ENCODE data around the gene JARID2. TPM values are rescaled to one million over a fixed set of nuclear protein-coding genes. Genes with fewer than 3 reads are reported as not detected.

Gene JARID2
- polyA plus RNA-seq, 1 donor from 2014 or later = 25.5 TPM

- Histone ChIP-seq H3K9ac (ENCODE audit: low read length) (no peak overlapping the region), H3K79me2 (replicated peaks; ENCODE audit: insufficient read depth, low read length) (no peaks in the 10 kb centered on the region), H3K4me3 (ENCODE audit: low read length) (no peak overlapping the region), H3F3A (ENCODE audit: insufficient read depth, low read length, poor library complexity, severe bottlenecking) (no peaks in the 10 kb centered on the region), H3K9me2 (ENCODE audit: insufficient read depth, low read length) (no peaks in the 10 kb centered on the region), H3K9me3 (ENCODE audit: low read length) (no peaks in the 10 kb centered on the region), H3K36me3 (ENCODE audit: insufficient read depth, low read length) (no peaks in the 10 kb centered on the region), H3K27ac (ENCODE audit: low read length) (no peak overlapping the region), H4K20me1 (ENCODE audit: insufficient read depth) (no peaks in the 10 kb centered on the region), H3K27me3 (ENCODE audit: insufficient read depth, low read depth, low read length) (no peaks in the 10 kb centered on the region), H2AFZ (ENCODE audit: low read depth, low read length) (no peak overlapping the region), H3K4me2 (ENCODE audit: low read length) (no peak overlapping the region)
- TF ChIP-seq CTCF (IDR thresholded peaks at IDR 0.05; ENCODE audit: poor library complexity, severe bottlenecking) (no peak), POLR2AphosphoS5 (IDR thresholded peaks at IDR 0.05) (no peak), TAF1 (IDR thresholded peaks at IDR 0.05; ENCODE audit: low read depth) (no peak), MXI1 (conservative IDR thresholded peaks at IDR 0.05; ENCODE audit: poor library complexity, severe bottlenecking) (no peak), EP300 (conservative IDR thresholded peaks at IDR 0.05; ENCODE audit: poor library complexity, severe bottlenecking) (no peak), EZH2 (IDR thresholded peaks at IDR 0.05; ENCODE audit: borderline replicate concordance, insufficient read depth, low read length, poor library complexity, severe bottlenecking) (no peak), RAD21 (conservative IDR thresholded peaks at IDR 0.05) (no peak), SMC3 (conservative IDR thresholded peaks at IDR 0.05; ENCODE audit: poor library complexity) (no peak)
- TF ChIP-seq, protein P1, sequence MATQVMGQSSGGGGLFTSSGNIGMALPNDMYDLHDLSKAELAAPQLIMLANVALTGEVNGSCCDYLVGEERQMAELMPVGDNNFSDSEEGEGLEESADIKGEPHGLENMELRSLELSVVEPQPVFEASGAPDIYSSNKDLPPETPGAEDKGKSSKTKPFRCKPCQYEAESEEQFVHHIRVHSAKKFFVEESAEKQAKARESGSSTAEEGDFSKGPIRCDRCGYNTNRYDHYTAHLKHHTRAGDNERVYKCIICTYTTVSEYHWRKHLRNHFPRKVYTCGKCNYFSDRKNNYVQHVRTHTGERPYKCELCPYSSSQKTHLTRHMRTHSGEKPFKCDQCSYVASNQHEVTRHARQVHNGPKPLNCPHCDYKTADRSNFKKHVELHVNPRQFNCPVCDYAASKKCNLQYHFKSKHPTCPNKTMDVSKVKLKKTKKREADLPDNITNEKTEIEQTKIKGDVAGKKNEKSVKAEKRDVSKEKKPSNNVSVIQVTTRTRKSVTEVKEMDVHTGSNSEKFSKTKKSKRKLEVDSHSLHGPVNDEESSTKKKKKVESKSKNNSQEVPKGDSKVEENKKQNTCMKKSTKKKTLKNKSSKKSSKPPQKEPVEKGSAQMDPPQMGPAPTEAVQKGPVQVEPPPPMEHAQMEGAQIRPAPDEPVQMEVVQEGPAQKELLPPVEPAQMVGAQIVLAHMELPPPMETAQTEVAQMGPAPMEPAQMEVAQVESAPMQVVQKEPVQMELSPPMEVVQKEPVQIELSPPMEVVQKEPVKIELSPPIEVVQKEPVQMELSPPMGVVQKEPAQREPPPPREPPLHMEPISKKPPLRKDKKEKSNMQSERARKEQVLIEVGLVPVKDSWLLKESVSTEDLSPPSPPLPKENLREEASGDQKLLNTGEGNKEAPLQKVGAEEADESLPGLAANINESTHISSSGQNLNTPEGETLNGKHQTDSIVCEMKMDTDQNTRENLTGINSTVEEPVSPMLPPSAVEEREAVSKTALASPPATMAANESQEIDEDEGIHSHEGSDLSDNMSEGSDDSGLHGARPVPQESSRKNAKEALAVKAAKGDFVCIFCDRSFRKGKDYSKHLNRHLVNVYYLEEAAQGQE (IDR thresholded peaks at IDR 0.05; ENCODE audit: borderline replicate concordance) = no peak
Measured at GRCh38 chr6:15517600-15517999, 271.7 kb downstream of the JARID2 start.

DNA sequence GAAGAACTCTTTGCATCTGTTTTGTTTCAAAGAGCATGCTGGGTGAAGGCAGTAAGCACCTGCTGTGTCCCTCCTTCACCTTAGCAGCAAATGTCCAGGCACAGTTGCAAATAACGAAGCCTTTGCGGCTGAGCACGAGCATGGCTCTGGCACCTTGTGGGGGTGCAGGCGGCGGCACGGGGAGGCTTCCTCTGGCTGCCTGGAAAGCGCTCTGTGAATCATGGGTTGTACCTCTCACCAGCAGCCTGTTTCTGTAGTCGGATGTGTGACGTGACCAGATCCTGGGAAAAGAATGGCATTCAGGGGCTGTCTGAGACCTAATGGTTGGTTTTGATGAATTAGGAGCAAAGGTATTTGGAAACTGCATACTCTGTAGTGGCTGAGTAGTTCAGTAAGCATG lies 272.2 kb downstream of the JARID2 start:
- H3K27me3 ChIP-seq (ENCODE audit: insufficient read depth, low read depth, low read length) = no peaks in the 10 kb centered on the region
- TF ChIP-seq EP300 (conservative IDR thresholded peaks at IDR 0.05; ENCODE audit: poor library complexity, severe bottlenecking) (no peak), CTCF (IDR thresholded peaks at IDR 0.05; ENCODE audit: poor library complexity, severe bottlenecking) (no peak), MXI1 (conservative IDR thresholded peaks at IDR 0.05; ENCODE audit: poor library complexity, severe bottlenecking) (no peak), RAD21 (conservative IDR thresholded peaks at IDR 0.05) (no peak), EZH2 (IDR thresholded peaks at IDR 0.05; ENCODE audit: borderline replicate concordance, insufficient read depth, low read length, poor library complexity, severe bottlenecking) (no peak), TAF1 (IDR thresholded peaks at IDR 0.05; ENCODE audit: low read depth) (no peak), POLR2AphosphoS5 (IDR thresholded peaks at IDR 0.05) (no peak), SMC3 (conservative IDR thresholded peaks at IDR 0.05; ENCODE audit: poor library complexity) (no peak)
- TF ChIP-seq, protein P1 (IDR thresholded peaks at IDR 0.05; ENCODE audit: borderline replicate concordance) = no peak

More for the DNA sequence above, 272.2 kb downstream of the JARID2 start:
- Histone ChIP-seq H3K9me2 (ENCODE audit: insufficient read depth, low read length) (no peaks in the 10 kb centered on the region), H3K27ac (ENCODE audit: low read length) (no peak overlapping the region), H3K4me2 (ENCODE audit: low read length) (no peak overlapping the region), H3K36me3 (ENCODE audit: insufficient read depth, low read length) (no peaks in the 10 kb centered on the region), H3K4me3 (ENCODE audit: low read length) (no peak overlapping the region), H4K20me1 (ENCODE audit: insufficient read depth) (no peaks in the 10 kb centered on the region), H2AFZ (ENCODE audit: low read depth, low read length) (no peak overlapping the region), H3K9ac (ENCODE audit: low read length) (no peak overlapping the region), H3F3A (ENCODE audit: insufficient read depth, low read length, poor library complexity, severe bottlenecking) (no peaks in the 10 kb centered on the region), H3K9me3 (ENCODE audit: low read length) (no peaks in the 10 kb centered on the region), H3K79me2 (replicated peaks; ENCODE audit: insufficient read depth, low read length) (no peaks in the 10 kb centered on the region)
